NCI-H2107 (cell line): Measurements from ENCODE around the gene NAA35.
"Not testable (repeated sequence)": the region's sequence is repeated elsewhere in the genome, so short reads cannot be mapped to it uniquely, and the experiment has no call there.

ENCODE experiments used
- DNase-seq: peaks from one replicate; lab custom pipeline; 2025; lab: John Stamatoyannopoulos, UW

The NAA35 gene

GRCh38 chr9:85940832-85941621 lies at the start of gene NAA35:
NAA35 (plus strand) TSS chr9:85941146; CDS start chr9:85942160, 1,014 bp downstream.
- peak; percentile 95 for DNase-seq

- no peak for DNase-seq
Observed at GRCh38 chr9:85892401-85892800, 48.5 kb upstream of the NAA35 start.

- no peak for DNase-seq
Observed at GRCh38 chr9:85895685-85896084, 45.3 kb upstream of the NAA35 start.

GRCh38 chr9:85897848-85898247 lies 43.1 kb upstream of the NAA35 start:
- no peak for DNase-seq

GRCh38 chr9:85898332-85898731 lies 42.6 kb upstream of the NAA35 start:
- no peak for DNase-seq

GRCh38 chr9:85899388-85899787 lies 41.6 kb upstream of the NAA35 start:
- no peak for DNase-seq

GRCh38 chr9:85900504-85901201 lies 40.3 kb upstream of the NAA35 start:
- DNase-seq: no peak

GRCh38 chr9:85904975-85905374 lies 36.0 kb upstream of the NAA35 start:
- no peak for DNase-seq

GRCh38 chr9:85905957-85906356 lies 35.0 kb upstream of the NAA35 start:
- no peak for DNase-seq

GRCh38 chr9:85909390-85909789 lies 31.6 kb upstream of the NAA35 start:
- no peak for DNase-seq

- DNase-seq: no peak
Observed at GRCh38 chr9:85914108-85914507, 26.8 kb upstream of the NAA35 start.

GRCh38 chr9:85917756-85918155 lies 23.2 kb upstream of the NAA35 start:
- DNase-seq: no peak

GRCh38 chr9:85925493-85925892 lies 15.5 kb upstream of the NAA35 start:
- no peak for DNase-seq

GRCh38 chr9:85927076-85927475 lies 13.9 kb upstream of the NAA35 start:
- DNase-seq: no peak

GRCh38 chr9:85931495-85931894 lies 9.5 kb upstream of the NAA35 start:
- no peak for DNase-seq

GRCh38 chr9:85935950-85936349 lies 5.0 kb upstream of the NAA35 start:
- DNase-seq: not testable (repeated sequence)

GRCh38 chr9:85940275-85940831 lies 593 bp upstream of the NAA35 start:
- no peak for DNase-seq

GRCh38 chr9:85941622-85941940 lies 635 bp downstream of the NAA35 start:
- DNase-seq: no peak

GRCh38 chr9:85941966-85942912 lies 1.3 kb downstream of the NAA35 start:
- DNase-seq: no peak

- no peak for DNase-seq
Observed at GRCh38 chr9:85942913-85943709, 2.2 kb downstream of the NAA35 start.

GRCh38 chr9:85943757-85944430 lies 2.9 kb downstream of the NAA35 start:
- DNase-seq: no peak
